Activated CD4-positive, alpha-beta T cell treated with anti-CD3 and anti-CD28 coated beads, Interleukin-2, amount 50 U/mL, for 24 hours (primary cell): ENCODE data around the gene KIF1B.
"Not testable (repeated sequence)": the region's sequence is repeated elsewhere in the genome, so short reads cannot be mapped to it uniquely, and the experiment has no call there.

Experiments used
- DNase-seq, 2 donors: peaks; one replicate each; pipeline ENCODE4 v3.0.0-alpha.2; 2020; ENCODE audit warnings: low read depth in 1 of 2, low spot score in 1 of 2

Gene KIF1B

DNA sequence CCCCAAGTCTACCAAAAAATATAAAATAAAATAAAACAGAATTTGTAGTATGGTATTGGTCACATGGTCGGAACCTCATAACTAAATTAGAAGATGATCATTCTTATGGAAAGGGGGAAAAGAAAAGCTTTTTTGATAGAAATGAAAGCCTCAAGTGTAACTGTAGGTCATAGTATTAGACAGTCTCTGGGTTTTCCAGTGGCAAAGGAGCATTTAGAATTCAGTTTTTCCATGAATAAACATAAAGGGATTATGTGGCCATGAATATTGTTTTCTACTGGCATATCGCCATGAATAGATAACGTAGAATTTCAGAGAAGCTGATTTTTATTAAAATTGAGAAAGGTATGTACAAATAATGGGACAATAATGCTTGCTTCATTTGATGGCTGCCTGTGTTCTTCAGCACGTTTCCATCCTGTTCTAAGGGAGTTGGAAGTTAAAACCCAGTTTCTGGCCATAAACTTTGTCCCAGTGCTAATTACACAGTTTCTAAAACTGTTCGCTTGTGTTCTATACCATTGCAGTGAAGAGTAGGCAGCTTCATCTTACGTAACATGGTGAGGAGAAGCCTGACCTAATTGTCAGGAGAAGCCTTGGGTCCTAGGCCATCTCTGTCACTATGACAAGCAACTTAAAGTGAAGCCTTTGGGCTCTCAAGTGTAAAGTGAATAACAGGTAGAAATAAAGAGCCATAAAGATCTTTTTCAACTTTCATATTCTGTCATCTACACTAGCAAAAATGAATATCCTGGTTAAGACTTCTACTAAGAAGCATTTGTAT is 118.0 kb downstream of the KIF1B start:
- DNase-seq: no peak

- no peak for DNase-seq
These were observed 127.1 kb downstream of the KIF1B start for GRCh38 chr1:10337436-10337835.

- peak in 1 of 2 donors; percentile 27 for DNase-seq
These were observed 127.7 kb downstream of the KIF1B start for GRCh38 chr1:10338047-10338446.

GRCh38 chr1:10338611-10339010 is 128.2 kb downstream of the KIF1B start:
- no peak for DNase-seq

DNA sequence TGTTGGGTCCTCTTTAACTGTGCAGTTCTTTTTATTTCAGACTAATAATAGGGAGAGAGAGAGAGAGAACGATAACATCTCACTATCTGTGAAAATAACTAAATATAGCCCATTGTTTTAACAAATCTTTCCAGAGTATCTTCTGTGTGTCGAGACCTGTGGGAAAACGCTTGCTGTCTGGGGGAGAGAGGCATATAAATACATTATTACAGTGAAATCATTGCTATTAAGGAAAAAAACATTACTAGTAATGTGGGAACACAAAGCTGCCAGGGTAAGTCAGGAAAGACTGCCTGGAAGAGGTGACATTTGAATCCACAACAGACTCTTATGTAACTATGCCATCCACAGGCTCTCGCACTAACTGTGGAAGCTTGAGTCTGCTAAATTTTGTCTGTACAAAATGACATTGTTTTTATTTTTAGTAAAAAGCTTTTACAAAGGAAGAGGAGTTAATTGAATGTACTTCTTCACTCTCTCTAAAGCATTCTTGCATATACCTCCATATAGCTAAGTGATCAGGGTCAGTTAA is 128.7 kb downstream of the KIF1B start:
- no peak for DNase-seq

- no peak for DNase-seq
These were observed 129.4 kb downstream of the KIF1B start for GRCh38 chr1:10339815-10340214.

DNA sequence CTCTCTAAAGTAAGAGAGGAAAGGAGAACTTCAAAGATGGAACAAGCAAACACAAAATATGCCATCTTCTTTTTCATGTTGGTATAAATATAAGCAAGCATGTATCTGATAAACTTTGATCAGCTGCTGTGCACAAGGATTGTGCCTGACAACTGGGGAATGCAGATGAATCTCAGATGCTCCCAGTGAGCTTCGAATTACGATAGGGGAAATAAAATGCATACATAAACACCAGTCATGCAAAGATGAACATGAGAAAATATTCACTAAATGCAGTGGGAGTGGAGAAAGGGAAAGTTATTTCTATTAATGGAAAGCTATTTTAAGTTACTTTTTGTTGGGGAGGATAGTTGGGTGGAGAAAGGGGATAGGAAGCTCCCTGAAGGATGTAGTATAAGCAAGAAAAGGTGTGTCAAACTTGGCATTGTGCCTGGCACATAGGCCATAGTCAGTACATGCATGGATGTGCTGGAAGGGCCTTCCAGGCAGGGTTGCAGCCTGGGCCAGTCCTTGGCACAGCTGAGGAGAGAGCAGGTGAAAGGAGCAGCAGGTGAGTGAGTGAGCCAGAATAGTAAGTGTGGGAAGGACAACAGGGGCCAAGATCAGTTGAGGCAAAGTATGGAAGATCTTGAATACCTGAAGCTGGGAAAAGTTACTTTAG is 130.7 kb downstream of the KIF1B start:
- no peak for DNase-seq

DNA sequence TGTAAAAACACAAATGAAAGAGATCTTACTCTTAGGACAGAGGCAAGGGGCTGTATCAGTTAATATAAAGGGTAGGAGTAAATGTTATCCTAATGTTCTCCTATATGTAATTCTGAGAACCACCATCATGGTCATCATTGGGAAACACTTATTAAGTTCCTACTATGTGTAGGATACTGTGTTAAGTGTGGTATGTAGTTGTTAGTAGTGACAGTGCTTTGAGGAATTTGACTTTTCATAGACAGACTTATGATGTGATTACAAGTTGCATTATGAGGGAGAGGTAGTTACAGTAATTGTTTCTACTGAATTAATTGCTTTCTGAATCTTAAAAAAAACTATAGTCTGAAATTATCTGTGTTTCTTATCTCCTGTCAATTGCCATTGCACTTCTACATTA is 136.7 kb downstream of the KIF1B start:
- no peak for DNase-seq

- DNase-seq: no peak
These were observed 142.9 kb downstream of the KIF1B start for GRCh38 chr1:10353282-10353681.

- DNase-seq: no peak
These were observed 143.3 kb downstream of the KIF1B start for GRCh38 chr1:10353693-10354092.

GRCh38 chr1:10360045-10360444 is 149.7 kb downstream of the KIF1B start:
- no peak for DNase-seq

- DNase-seq: no peak
These were observed 151.1 kb downstream of the KIF1B start for GRCh38 chr1:10361515-10361914.

- DNase-seq: no peak
These were observed 157.8 kb downstream of the KIF1B start for GRCh38 chr1:10368194-10368593.

DNA sequence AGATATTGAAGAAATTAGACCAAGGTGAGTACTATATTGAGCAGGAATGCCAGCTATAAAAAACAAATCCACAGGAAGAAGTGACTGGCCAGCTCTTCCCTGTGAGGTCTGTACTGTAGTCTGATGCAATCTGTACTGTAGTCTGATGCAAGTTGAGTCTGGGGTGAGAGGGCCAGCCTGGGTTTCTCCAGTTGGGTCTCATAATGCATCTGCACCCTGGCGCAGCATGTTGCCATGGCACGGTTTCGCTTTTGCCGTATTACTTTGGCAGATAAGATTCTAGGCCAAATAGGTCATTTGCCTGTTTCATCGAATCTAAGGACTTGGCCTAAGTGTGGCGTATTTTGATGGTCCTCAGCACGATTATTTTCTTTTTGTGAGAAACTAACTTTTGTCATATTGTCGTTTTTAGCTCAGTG is 164.1 kb downstream of the KIF1B start:
- DNase-seq: no peak

DNA sequence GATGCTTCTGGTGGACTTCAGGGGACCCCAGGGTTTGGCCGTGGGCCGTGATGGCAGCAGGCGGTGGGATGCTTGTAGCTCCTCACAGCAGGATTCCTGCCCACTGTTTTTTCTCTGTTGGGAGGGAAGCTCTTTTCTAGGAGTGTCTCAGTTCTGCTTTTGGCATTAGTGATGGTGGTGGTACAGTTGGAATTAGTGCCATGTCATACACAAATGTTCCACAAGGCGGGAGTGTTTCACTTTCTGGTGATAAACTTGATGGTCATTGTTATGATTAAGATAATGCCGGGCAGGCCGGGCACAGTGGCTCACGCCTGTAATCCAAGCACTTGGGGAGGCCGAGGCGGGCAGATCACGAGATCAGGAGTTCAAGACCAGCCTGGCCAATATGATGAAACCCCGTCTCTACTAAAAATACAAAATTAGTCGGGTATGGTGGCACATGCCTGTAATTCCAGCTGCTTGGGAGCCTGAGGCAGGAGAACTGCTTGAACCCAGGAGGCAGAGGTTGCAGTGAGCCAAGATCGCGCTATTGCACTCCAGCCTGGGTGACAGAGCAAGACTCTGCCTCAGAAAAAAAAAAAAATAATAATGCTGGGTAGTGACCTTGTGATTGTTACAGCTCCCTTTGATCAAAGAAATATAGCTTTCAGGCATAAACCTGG is 167.1 kb downstream of the KIF1B start:
- DNase-seq: not testable (repeated sequence)

DNA sequence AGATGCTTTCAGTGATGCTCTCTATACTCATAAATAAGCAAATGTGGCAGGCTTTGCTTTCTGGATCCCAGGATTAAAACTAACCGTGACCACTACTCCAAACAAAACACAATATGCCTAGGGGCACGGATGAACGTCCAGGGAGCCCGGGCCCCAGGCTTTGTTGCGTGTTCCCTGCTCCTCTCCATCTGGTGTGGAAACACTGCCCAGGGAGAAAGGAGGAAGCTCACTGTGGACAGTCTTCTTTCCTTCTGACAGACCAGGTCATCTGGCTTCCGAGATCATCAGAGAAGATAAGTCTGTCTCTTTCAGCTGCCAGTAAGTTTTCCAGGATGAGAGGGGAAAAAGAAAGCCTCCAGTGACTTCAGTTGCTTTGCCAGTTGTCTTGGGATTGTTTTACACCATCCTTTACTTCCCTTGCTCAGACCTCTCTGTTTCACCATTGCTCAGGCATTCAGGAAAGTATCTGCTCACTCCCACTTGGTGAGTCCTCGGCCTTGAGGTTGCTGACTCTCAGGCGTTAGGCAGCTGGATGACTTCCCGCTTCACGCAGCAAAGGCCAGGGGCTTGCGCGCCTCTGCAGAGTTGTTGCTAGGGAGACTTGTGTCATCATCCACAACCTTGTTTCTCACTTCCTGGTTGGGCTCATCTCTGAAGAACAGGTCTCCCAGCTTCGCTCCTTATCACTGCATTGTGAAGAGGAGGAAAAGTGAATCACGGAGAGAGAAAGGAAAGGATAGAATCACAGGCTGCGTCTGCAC is 167.9 kb downstream of the KIF1B start:
- no peak for DNase-seq

DNA sequence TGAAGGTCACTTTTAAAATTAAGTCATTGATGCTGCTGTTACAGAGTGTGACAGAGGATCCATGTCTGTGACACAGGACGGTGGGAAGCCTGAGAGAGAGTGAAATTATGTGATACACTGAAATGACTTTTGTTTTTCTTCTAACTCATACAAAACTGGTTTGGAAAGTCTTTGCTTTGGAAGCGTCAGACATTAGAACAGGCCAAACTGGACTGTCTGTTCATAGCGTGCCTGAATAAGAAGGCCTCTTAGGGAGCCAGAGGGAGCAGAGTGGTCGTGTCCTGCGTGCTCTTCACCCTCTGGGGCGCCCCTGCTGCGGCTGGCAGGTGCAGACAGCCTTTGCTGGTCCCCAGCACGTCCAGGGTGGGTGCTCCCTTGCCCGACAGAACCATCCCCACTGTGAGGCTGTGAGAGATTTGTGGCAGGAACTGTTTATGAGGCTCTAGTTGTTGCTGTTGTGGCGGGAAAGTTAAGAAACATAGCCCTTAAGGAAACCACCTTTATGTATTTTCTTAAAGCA is 168.8 kb downstream of the KIF1B start:
- no peak for DNase-seq

- DNase-seq: no peak
These were observed 169.3 kb downstream of the KIF1B start for GRCh38 chr1:10379676-10380075.

DNA sequence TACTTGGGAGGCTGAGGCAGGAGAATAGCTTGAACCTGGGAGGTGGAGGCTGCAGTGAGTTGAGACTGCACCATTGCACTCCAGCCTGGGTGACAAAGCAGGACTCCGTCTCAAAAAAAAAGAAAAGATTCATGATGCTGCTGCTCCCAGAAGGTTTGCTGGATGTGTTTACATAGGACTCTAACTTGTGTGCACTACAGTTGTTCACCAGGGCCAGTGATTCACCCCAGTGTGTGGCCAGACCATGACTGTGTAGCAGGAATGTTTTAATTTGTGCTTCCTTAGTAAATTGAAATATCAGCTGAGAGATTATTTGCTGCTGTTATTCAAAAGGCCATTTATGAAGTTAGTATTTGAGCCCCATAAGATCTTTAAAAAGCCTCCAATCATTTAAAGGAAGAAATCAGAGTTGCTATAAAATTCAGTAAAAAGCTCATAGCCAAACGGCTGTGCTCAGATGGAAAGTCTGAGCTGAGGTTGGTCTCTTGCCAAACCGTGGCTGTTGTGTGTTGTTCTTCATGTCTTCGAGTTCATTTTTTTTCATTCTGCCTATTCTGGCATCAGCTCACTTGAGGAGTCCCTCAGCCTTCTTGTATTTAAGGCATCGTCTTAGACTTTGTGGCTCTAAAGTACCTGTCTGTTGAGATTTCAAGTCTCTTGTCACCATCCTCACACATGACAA is 170.4 kb downstream of the KIF1B start:
- DNase-seq: no peak

GRCh38 chr1:10383630-10384029 is 173.3 kb downstream of the KIF1B start:
- no peak for DNase-seq
